Nephron (organoid): ENCODE measurements around the gene C1QL4.
"Not testable (repeated sequence)": the region's sequence is repeated elsewhere in the genome, so short reads cannot be mapped to it uniquely, and the experiment has no call there.

Experiments
- H3K27ac Mint-ChIP-seq, 3 experiments: 2 replicates each; pipeline ENCODE4 v1.8.0; 2020; ENCODE audit warnings: mixed read lengths in 3 of 3, mild to moderate bottlenecking in 2 of 3, moderate library complexity in 1 of 3
- H3K27me3 Mint-ChIP-seq: 2 replicates; pipeline ENCODE4 v1.8.0; 2021; ENCODE audit warnings: low read depth, mild to moderate bottlenecking, moderate library complexity, mixed read lengths
- H3K36me3 Mint-ChIP-seq: 2 replicates; pipeline ENCODE4 v1.8.0; 2020; ENCODE audit warnings: low read depth, mixed read lengths
- H3K4me1 Mint-ChIP-seq: 2 replicates; pipeline ENCODE4 v1.8.0; 2020; ENCODE audit warnings: mixed read lengths
- H3K4me3 Mint-ChIP-seq, 3 experiments: 2 replicates each; pipeline ENCODE4 v1.8.0; 2020; ENCODE audit warnings: mild to moderate bottlenecking in 3 of 3, mixed read lengths in 3 of 3, moderate library complexity in 2 of 3
- H3K9me3 Mint-ChIP-seq: 2 replicates; pipeline ENCODE4 v1.8.0; 2020; ENCODE audit warnings: mixed read lengths
- CTCF ChIP-seq, 3 experiments: fragments of 200-600 bp; sonication (generic); IDR thresholded peaks; one replicate each; pipeline ENCODE4 v1.5.0; 2021; ENCODE audit warnings: antibody characterized with exemption in 3 of 3; ENCODE audit not compliant: unreplicated experiment in 3 of 3

Gene C1QL4

GRCh38 chr12:49335955-49336644 lies 888 bp downstream of the C1QL4 start:
- Mint-ChIP-seq H3K27me3 (peaks cover 82% of the 10 kb centered on the region), H3K36me3 (peaks cover 4% of the 10 kb centered on the region), H3K4me1 (peaks cover 61% of the 10 kb centered on the region), H3K9me3 (no peaks in the 10 kb centered on the region), H3K27ac (no peak overlapping the region), H3K4me3 (no peak overlapping the region)
- no peak for TF ChIP-seq CTCF (IDR thresholded peaks at IDR 0.05; ENCODE audit: unreplicated experiment in 3 of 3)

GRCh38 chr12:49335118-49335954 lies 1.7 kb downstream of the C1QL4 start:
- Mint-ChIP-seq H3K4me3 (peak overlapping the region; percentile 54 to 67 (median 57)), H3K36me3 (peaks cover 4% of the 10 kb centered on the region)

GRCh38 chr12:49334681-49335080 lies 2.3 kb downstream of the C1QL4 start:
- H3K4me3 Mint-ChIP-seq, result peak overlapping the region in 1 of 3 experiments; percentile 16
- no peaks in the 10 kb centered on the region for H3K9me3 Mint-ChIP-seq
- peaks cover 68% of the 10 kb centered on the region for H3K27me3 Mint-ChIP-seq
- H3K27ac Mint-ChIP-seq, result peak overlapping the region in 1 of 3 experiments; percentile 3
- TF ChIP-seq CTCF (IDR thresholded peaks at IDR 0.05; ENCODE audit: unreplicated experiment in 3 of 3), result no peak
- H3K36me3 Mint-ChIP-seq, result peaks cover 4% of the 10 kb centered on the region
- H3K4me1 Mint-ChIP-seq, result peaks cover 47% of the 10 kb centered on the region

More at GRCh38 chr12:49335118-49335954, 1.7 kb downstream of the C1QL4 start:
- Mint-ChIP-seq H3K27me3 (peaks cover 74% of the 10 kb centered on the region), H3K27ac (peak overlapping the region in 1 of 3 experiments; percentile 6), H3K4me1 (peaks cover 53% of the 10 kb centered on the region), H3K9me3 (no peaks in the 10 kb centered on the region)
- TF ChIP-seq CTCF (IDR thresholded peaks at IDR 0.05; ENCODE audit: unreplicated experiment in 3 of 3), result no peak

GRCh38 chr12:49334226-49334625 lies 2.8 kb downstream of the C1QL4 start:
- H3K4me3 Mint-ChIP-seq, result no peak overlapping the region
- H3K27ac Mint-ChIP-seq, result peak overlapping the region in 1 of 3 experiments; percentile 3
- peaks cover 4% of the 10 kb centered on the region for H3K36me3 Mint-ChIP-seq
- peaks cover 42% of the 10 kb centered on the region for H3K4me1 Mint-ChIP-seq
- H3K27me3 Mint-ChIP-seq, result peaks cover 64% of the 10 kb centered on the region
- no peak for TF ChIP-seq CTCF (IDR thresholded peaks at IDR 0.05; ENCODE audit: unreplicated experiment in 3 of 3)
- H3K9me3 Mint-ChIP-seq, result no peaks in the 10 kb centered on the region

GRCh38 chr12:49333778-49334177 lies 3.2 kb downstream of the C1QL4 start:
- H3K27ac Mint-ChIP-seq, H3K9me3 Mint-ChIP-seq, H3K36me3 Mint-ChIP-seq, H3K4me3 Mint-ChIP-seq: not testable (repeated sequence)
- Mint-ChIP-seq H3K4me1 (peaks cover 38% of the 10 kb centered on the region), H3K27me3 (peaks cover 60% of the 10 kb centered on the region)

DNA sequence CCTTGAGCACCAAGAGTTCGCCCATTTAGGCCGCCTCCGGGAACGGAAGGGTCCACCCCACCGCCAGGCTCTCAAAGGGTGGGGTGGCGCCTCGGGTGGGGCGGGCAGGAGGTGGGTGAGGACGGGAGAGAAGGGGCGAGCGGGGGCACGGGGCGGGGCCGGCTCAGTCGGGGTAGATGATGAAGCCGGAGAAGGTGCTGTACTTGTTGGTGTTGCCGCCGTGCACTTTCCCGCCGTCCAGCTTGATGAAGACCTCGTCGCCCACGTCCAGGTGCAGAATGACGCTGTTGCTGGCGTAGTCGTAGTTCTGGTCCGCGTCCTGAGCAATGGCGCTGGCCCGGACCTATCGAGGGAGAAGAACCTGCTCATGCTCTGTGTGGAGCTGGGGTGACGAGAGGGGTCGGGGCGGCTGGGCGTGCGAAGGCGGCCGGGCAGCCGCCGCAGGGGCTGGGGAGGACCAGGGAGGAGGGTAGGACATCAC lies 4.1 kb downstream of the C1QL4 start:
- H3K27me3 Mint-ChIP-seq, result peaks cover 52% of the 10 kb centered on the region
- H3K9me3 Mint-ChIP-seq, result no peaks in the 10 kb centered on the region
- H3K27ac Mint-ChIP-seq, result no peak overlapping the region
- peaks cover 10% of the 10 kb centered on the region for H3K36me3 Mint-ChIP-seq
- no peak overlapping the region for H3K4me3 Mint-ChIP-seq
- peaks cover 29% of the 10 kb centered on the region for H3K4me1 Mint-ChIP-seq
- TF ChIP-seq CTCF (IDR thresholded peaks at IDR 0.05; ENCODE audit: unreplicated experiment in 3 of 3), result no peak
